B cell (primary cell): ENCODE data around the gene GALNT18. TPM values are rescaled to one million over a fixed set of nuclear protein-coding genes. Genes with fewer than 3 reads are reported as not detected.

Experiments used
- ATAC-seq: fragments of 200-7000 bp; cut with Tn5 transposase; one replicate; pipeline ENCODE4 v1.10.0; 2021; ENCODE audit warnings: low read depth, mild to moderate bottlenecking, moderate number of reproducible peaks, moderate library complexity
- CTCF ChIA-PET: fragments of 350-600 bp; sonication (Branson Sonifier 250); formaldehyde crosslinking; loops from one replicate; lab custom pipeline; 2021; ENCODE audit warnings: antibody characterized with exemption, inconsistent platforms; lab: Charles Lee
- POLR2A ChIA-PET: fragments of 350-600 bp; sonication (Branson Sonifier 250); formaldehyde crosslinking; loops from one replicate; lab custom pipeline; 2021; ENCODE audit warnings: antibody characterized with exemption; lab: Charles Lee
- DNase-seq: peaks from one replicate; pipeline ENCODE4 v3.0.0; 2013
- H2AFZ ChIP-seq: 2 replicates; pipeline ENCODE4 v1.6.1; 2012; ENCODE audit warnings: mild to moderate bottlenecking, low read depth, low read length; ENCODE audit not compliant: insufficient read depth, poor library complexity, severe bottlenecking
- H3K27ac ChIP-seq, 2 donors: 1 replicate in 1 of 2; 2 replicates in 1 of 2; pipeline ENCODE4 v1.5.1; 2012 to 2013; ENCODE audit warnings: low read length in 2 of 2, mild to moderate bottlenecking in 2 of 2, moderate library complexity in 1 of 2
- H3K27me3 ChIP-seq, 4 experiments: fragments of 200-600 bp in 1 of 4; sonication (generic) in 1 of 4; replicated peaks in 1 of 4; 1 replicate in 2 of 4; 2 replicates in 2 of 4; pipeline versions ENCODE4 v1.6.1 to v1.7.0; 2013 to 2016; ENCODE audit warnings: low read length in 3 of 4, mild to moderate bottlenecking in 2 of 4, mixed read lengths in 1 of 4, moderate library complexity in 1 of 4; ENCODE audit not compliant: insufficient read depth in 4 of 4, control insufficient read depth in 3 of 4; ENCODE audit errors: control extremely low read depth in 1 of 4
- H3K36me3 ChIP-seq, 2 experiments: replicated peaks in 1 of 2; 1 replicate in 1 of 2; 2 replicates in 1 of 2; pipeline versions ENCODE4 v1.6.1 to v1.7.1; 2013; ENCODE audit warnings: low read length in 1 of 2; ENCODE audit not compliant: insufficient read depth in 2 of 2, control insufficient read depth in 1 of 2; ENCODE audit errors: control extremely low read depth in 1 of 2, extremely low read depth in 1 of 2
- H3K4me1 ChIP-seq, 2 donors: fragments of 200-600 bp in 1 of 2; sonication (generic) in 1 of 2; 1 replicate in 1 of 2; 2 replicates in 1 of 2; pipeline versions ENCODE4 v1.5.1 to v1.6.1; 2013 to 2017; ENCODE audit warnings: low read length in 2 of 2; ENCODE audit not compliant: control insufficient read depth in 2 of 2, insufficient read depth in 2 of 2
- H3K4me2 ChIP-seq: replicated peaks from 2 replicates; pipeline ENCODE3; 2012; ENCODE audit warnings: mild to moderate bottlenecking, low read depth, low read length; ENCODE audit not compliant: poor library complexity, severe bottlenecking
- H3K4me3 ChIP-seq, 5 experiments: fragments of 200-600 bp in 1 of 5; sonication (generic) in 1 of 5; 1 replicate in 3 of 5; 2 replicates in 2 of 5; pipeline versions ENCODE4 v1.5.1 to v1.7.0; 2011 to 2016; ENCODE audit warnings: low read length in 4 of 5, mild to moderate bottlenecking in 4 of 5, low read depth in 2 of 5, control low read depth in 1 of 5, moderate library complexity in 1 of 5; ENCODE audit not compliant: insufficient read depth in 1 of 5; ENCODE audit errors: control extremely low read depth in 1 of 5, extremely low read depth in 1 of 5
- H3K79me2 ChIP-seq: fragments of 200-600 bp; sonication (generic); one replicate; pipeline ENCODE4 v1.6.0; 2016; ENCODE audit warnings: low read length; ENCODE audit not compliant: control insufficient read depth, insufficient read depth
- H3K9ac ChIP-seq: fragments of 200-600 bp; sonication (generic); 2 replicates; pipeline ENCODE4 v1.6.1; 2017; ENCODE audit warnings: mild to moderate bottlenecking, low read length, moderate library complexity
- H3K9me3 ChIP-seq, 3 donors: one replicate each; pipeline versions ENCODE4 v1.6.1 to v1.7.1; 2013; ENCODE audit warnings: low read length in 2 of 3; ENCODE audit not compliant: control insufficient read depth in 2 of 3, insufficient read depth in 1 of 3; ENCODE audit errors: control extremely low read depth in 1 of 3
- H4K20me1 ChIP-seq: 2 replicates; pipeline ENCODE4 v1.6.0; 2012; ENCODE audit warnings: mild to moderate bottlenecking, low read length; ENCODE audit not compliant: insufficient read depth, control insufficient read depth, poor library complexity, severe bottlenecking
- H3K27ac Mint-ChIP-seq: one replicate; pipeline ENCODE4 v1.8.0; 2021; ENCODE audit warnings: mixed read lengths
- H3K27me3 Mint-ChIP-seq: one replicate; pipeline ENCODE4 v1.8.0; 2021; ENCODE audit warnings: mixed read lengths
- H3K4me1 Mint-ChIP-seq: one replicate; pipeline ENCODE4 v1.8.0; 2021; ENCODE audit warnings: mixed read lengths
- H3K4me3 Mint-ChIP-seq: one replicate; pipeline ENCODE4 v1.8.0; 2021; ENCODE audit warnings: mixed read lengths
- H3K9me3 Mint-ChIP-seq: one replicate; pipeline ENCODE4 v1.8.0; 2022; ENCODE audit warnings: mixed read lengths; ENCODE audit not compliant: insufficient read depth
- CTCF ChIP-seq: fragments of 200-600 bp; IDR thresholded peaks from one replicate; pipeline ENCODE4 v1.8.0; 2022; ENCODE audit warnings: antibody characterized with exemption, mild to moderate bottlenecking
- EZH2 ChIP-seq: IDR thresholded peaks from 2 replicates; pipeline ENCODE4 v1.6.1; 2012; ENCODE audit warnings: borderline replicate concordance, low read depth, mild to moderate bottlenecking, moderate library complexity, low read length; ENCODE audit not compliant: insufficient read depth, poor library complexity, severe bottlenecking
- WGBS: methylation state at CpG from one replicate; pipeline ENCODE4 v1.1.5; 2013; ENCODE audit warnings: missing lambda C conversion rate; ENCODE audit not compliant: insufficient coverage; 5-methylcytosine and 5-hydroxymethylcytosine counted together
- intact Hi-C: fragments of 100-400 bp; cut with micrococcal nuclease; formaldehyde crosslinking; loops from one replicate; pipeline ENCODE4 v1.10.0; 2022
- polyA plus RNA-seq: library from polyadenylated mRNA; depleted of rRNA; stranded (reverse); fragments of >200 nt; gene quantifications from 2 replicates; pipeline ENCODE4 v1.2.3, GENCODE V29; 2012
- total RNA-seq, 2 donors: library from RNA; stranded (reverse); fragments of 120-200 nt in 1 of 2; gene quantifications; 1 replicate in 1 of 2; 2 replicates in 1 of 2; pipeline versions ENCODE4 v1.2.3 to v1.2.4, GENCODE V29; 2013 to 2022

The GALNT18 gene
- total and polyA plus RNA-seq, 2 donors (not counting 1 experiment from before 2014, with no cell fraction given), result not detected

GRCh38 chr11:11468954-11469353, 152.9 kb downstream of the GALNT18 start:
- Histone ChIP-seq H3K9ac (no peak overlapping the region), H3K36me3 (no peaks in the 10 kb centered on the region), H3K4me3 (no peak overlapping the region), H3K4me1 (no peaks in the 10 kb centered on the region), H3K27ac (no peak overlapping the region), H4K20me1 (no peaks in the 10 kb centered on the region), H3K9me3 (no peaks in the 10 kb centered on the region), H3K4me2 (no peak overlapping the region), H3K27me3 (no peaks in the 10 kb centered on the region), H3K79me2 (no peaks in the 10 kb centered on the region), H2AFZ (no peak overlapping the region)
- Mint-ChIP-seq H3K4me3 (no peak overlapping the region), H3K9me3 (no peaks in the 10 kb centered on the region), H3K27me3 (peaks cover 4% of the 10 kb centered on the region), H3K27ac (no peak overlapping the region), H3K4me1 (no peaks in the 10 kb centered on the region)
- 93% methylated on average over 6 of the region's 6 CpGs for WGBS
- TF ChIP-seq CTCF, result no peak
- TF ChIP-seq EZH2, result no peak
- intact Hi-C loops, result no loop called here
- ChIA-PET CTCF (no interaction called here), POLR2A (no interaction called here)
- no peak for ATAC-seq
- DNase-seq, result no peak

GRCh38 chr11:11467312-11467711, 154.5 kb downstream of the GALNT18 start:
- H3K9me3 Mint-ChIP-seq, result no peaks in the 10 kb centered on the region
- H4K20me1 ChIP-seq, result no peaks in the 10 kb centered on the region
- no peaks in the 10 kb centered on the region for H3K27me3 ChIP-seq
- DNase-seq (no peak), ATAC-seq (no peak)
- no peaks in the 10 kb centered on the region for H3K4me1 ChIP-seq
- intact Hi-C loops, result no loop called here
- no peak overlapping the region for H3K27ac Mint-ChIP-seq
- TF ChIP-seq EZH2 (no peak), CTCF (no peak)
- no peak overlapping the region for H2AFZ ChIP-seq
- H3K9ac ChIP-seq, result no peak overlapping the region
- H3K4me3 ChIP-seq, result no peak overlapping the region
- no peaks in the 10 kb centered on the region for H3K79me2 ChIP-seq
- H3K27ac ChIP-seq, result no peak overlapping the region
- CTCF ChIA-PET, result no interaction called here
- H3K4me2 ChIP-seq, result no peak overlapping the region
- no peak overlapping the region for H3K4me3 Mint-ChIP-seq
- no peaks in the 10 kb centered on the region for H3K36me3 ChIP-seq
- WGBS, result 93% methylated on average over 4 of the region's 4 CpGs
- POLR2A ChIA-PET, result no interaction called here
- H3K4me1 Mint-ChIP-seq, result no peaks in the 10 kb centered on the region
- H3K27me3 Mint-ChIP-seq, result peaks cover 2% of the 10 kb centered on the region
- H3K9me3 ChIP-seq, result no peaks in the 10 kb centered on the region
